HG03045 (cell line): Measurements from ENCODE around the gene MSRB1.
"Not testable (repeated sequence)": the region's sequence is repeated elsewhere in the genome, so short reads cannot be mapped to it uniquely, and the experiment has no call there.

Source experiments
- ATAC-seq: cut with Tn5 transposase; IDR thresholded peaks from one replicate; pipeline ENCODE4 v1.9.1; 2021; ENCODE audit warnings: mild to moderate bottlenecking, moderate library complexity; ENCODE audit not compliant: unreplicated experiment

The MSRB1 gene

DNA sequence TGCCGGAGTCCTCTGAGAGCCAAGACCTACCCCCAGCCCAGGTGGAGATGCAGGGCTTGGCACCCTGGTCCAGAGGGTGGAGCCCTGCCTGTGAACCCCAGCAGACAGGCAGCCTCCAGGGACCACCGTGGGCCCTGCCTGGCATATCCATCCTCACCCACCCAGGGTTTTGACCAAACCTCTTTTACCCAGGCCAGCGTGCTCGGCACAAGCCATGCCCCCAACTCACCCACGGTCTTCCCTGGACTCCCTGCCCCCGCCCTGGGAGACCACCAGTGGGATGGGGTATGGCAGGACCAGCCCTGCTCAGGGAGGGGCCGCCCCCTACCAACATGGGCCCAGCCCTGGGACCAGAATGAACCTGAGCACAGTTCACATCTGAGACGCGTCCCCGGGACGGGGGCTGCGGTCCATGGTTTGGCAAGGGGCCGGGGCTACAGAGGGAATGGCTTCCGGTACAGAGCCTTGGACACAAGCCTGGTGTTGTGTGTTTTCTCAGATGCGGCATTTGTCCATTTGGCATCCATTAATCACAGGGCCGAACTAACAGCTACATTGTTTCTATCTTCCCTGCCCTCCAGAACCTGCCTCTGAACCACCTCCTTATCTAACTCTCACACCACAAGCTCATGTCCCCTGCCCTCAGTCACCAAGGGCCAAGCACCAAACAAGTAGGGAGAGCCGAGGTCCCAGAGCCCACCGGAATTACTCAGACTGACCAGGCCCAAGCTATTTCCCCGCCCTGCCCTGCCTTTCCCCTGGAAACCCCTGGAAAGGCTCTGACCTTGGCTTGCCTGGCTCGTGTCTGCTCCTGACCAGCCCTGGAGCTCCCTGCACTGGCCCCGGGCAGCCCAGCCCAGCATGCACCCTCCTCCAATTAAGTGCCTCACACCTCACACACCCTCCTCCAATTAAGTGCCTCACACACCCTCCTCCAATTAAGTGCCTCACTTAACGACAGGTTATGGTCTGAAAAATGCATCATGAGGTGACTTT, 38.9 kb downstream of the MSRB1 start:
- no peak for ATAC-seq

DNA sequence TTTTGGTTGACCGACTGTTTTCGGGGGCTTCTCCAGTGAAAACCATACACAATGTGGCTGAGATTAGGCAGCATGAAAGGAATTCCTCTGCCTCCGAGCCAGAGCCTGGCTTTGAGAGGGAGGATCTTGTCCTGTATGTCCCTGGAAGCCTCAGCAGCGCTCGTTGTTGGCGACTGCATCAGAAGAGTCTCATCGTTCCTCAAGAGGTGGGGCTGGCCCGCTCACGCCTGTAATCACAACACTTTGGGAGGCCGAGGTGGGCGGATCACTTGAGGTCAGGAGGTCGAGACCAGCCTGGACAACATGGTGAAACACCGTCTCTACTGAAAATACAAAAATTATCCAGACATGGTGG, 39.8 kb downstream of the MSRB1 start:
- no peak for ATAC-seq

DNA sequence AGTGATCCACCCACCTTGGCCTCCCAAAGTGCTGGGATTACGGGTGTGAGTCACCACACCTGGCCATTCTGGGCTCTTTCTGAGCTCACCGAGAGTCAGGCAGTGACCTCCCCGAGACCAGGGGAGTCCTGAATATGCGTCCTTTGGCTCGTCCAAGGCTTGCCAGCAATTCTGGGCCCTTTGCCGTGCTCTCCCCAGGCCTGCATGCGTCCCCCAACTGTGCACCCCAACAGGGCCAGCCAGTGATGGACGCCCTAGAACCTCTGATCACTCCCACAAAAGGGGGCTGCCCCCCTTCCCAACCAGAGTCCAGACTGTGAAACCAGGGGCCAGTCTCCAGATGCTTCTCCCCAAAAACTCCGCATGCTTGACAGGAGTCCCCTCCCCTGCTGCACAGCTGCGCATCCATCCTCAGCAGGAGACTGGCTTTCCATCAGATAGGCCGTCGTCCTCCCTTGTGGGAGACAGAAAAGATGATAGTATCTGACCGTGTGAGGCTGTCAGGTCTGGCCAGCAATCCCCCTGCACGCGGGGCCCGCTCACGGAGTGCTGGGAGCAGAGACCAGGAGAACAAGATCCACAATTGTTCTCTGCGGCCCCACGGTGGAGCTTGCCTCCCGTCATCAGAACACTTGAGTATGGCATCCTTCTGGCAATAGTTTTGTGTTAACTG, 40.3 kb downstream of the MSRB1 start:
- no peak for ATAC-seq

DNA sequence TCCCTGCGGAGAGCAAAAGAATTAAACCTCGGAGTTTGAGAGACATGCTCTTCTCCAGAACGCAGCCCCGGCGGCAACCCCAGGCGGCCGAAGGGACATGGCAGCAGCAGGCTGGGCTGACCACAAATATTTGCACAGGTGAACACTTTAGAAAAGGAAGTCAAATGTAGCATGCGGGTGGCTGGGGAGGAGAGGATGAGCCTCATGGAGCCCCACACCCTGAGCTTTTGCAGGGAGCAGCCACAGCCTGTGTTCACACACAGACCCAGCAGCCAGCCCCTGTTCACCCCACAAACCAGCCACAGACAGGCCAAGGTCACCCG, 42.6 kb downstream of the MSRB1 start:
- ATAC-seq, result no peak

DNA sequence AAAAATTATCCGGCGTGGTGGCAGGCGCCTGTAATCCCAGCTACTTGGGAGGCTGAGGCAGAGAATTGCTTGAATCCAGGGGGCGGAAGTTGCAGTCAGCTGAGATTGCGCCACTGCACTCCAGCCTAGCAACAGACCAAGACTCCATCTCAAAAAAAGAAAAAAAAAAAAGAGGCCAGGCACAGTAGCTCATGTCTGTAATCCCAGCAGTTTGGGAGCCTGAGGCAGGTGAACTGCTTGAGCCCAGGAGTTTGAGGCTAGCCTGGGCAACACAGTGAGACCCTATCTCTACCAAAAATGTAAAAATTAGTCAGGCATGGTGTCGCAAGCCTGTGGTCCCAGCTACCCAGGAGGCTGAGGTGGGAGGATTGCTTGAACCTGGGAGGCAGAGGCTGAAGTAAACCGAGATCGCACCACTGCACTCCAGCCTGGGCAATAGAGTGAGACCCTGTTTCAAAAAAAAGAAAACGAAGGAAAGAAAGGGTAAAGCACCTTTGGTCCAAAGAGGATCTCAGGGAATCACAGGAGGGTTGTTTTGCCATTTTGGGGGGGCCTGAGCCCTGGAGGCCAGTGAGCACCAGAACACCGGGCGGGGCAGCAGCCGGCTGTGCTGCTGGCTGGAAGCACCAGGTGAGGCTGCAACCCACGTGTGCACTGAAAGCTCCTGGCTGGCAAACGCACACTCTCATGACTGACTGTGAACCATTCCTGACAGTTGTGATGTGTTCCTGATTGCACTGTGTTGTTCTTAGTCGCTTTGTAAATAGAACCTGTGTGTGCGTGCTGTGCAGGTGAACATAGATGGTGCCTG, 43.2 kb downstream of the MSRB1 start:
- ATAC-seq, result no peak

DNA sequence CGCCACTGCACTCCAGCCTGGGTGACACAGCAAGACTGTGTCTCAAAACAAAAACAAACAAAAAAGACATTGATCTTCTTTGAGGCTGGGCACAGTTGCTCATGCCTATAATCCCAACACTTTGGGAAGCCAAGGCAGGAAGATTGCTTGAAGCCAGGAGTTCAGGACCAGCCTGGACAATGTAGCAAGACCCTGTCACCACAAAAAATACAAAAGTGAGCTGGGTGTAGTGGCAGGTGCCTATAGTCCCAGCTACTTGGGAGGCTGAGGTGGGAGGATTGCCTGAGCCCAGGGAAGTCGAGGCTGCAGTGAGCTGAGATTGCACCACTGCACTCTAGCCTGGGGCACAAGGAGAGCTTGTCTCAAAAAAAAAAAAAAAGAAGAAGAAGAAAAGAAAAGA, 45.3 kb downstream of the MSRB1 start:
- not testable (repeated sequence) for ATAC-seq

DNA sequence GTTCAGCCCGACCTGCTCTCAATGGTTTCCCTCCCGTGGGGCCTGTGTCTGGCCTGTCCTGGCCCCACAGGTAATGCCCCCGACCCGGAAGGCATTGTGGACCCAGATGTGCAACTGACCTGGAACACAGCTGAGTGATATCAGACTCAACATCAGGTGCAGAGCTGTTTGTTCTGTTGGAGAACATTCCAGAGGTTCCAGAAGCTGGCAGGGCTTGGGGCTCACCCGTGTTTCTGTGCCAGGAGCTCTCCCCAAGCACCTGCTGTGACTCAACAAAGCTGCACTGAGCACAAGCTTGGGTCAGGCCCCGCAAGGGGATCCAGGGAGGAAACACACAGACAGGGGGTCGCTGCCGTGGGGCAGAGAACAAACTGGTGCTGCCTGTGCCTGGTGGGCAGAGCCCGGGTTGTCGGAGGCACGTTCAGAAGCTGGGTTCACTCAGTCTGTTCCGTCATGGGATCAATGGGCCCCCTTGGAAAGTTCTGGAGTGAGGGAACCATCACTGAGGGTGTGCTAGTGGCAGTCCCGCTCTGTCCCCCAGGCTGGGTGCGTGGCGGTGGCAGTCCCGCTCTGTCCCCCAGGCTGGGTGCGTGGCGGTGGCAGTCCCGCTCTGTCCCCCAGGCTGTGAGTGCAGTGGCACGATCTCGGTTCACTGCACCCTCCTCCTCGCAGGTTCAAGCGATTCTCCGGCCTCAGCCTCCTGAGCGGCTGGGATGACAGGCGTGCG, 46.9 kb downstream of the MSRB1 start:
- ATAC-seq, result no peak

DNA sequence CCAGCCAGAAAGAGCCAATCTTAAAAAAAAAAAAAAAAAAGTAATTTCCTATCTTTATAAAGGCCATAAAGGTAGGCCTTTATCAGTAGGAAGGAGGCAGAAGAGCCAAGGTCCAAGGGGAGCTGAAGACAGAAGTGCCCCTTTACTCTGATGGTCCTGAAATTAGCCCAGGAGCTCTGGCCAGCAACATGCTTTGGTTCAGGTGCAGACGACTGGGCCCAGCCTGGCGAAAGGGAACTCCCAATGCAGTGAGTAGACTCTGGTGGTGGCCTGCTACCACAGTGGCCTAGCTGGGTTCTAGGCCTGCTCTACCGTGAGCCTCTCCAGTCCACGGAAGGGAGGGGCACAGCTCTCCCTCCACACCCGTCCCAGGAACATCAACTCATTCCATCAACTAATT, 47.9 kb downstream of the MSRB1 start:
- ATAC-seq, result no peak

DNA sequence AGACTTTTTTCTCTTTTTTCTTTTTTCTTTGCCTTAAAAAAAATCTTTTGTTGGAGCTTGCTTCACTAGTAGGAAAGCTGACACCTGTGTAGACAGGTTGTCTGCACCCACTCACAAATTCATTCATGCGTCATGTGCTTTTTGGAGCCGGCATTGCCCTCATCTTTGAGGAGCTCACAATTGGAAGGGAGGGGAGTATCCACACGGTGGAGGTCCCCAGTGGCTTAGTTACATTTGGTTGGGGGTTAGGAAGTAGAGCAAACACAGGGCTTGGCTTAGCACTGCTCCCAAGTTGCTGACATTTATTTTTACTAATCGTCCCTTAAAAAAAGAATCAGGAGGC, 52.3 kb downstream of the MSRB1 start:
- ATAC-seq, result no peak

DNA sequence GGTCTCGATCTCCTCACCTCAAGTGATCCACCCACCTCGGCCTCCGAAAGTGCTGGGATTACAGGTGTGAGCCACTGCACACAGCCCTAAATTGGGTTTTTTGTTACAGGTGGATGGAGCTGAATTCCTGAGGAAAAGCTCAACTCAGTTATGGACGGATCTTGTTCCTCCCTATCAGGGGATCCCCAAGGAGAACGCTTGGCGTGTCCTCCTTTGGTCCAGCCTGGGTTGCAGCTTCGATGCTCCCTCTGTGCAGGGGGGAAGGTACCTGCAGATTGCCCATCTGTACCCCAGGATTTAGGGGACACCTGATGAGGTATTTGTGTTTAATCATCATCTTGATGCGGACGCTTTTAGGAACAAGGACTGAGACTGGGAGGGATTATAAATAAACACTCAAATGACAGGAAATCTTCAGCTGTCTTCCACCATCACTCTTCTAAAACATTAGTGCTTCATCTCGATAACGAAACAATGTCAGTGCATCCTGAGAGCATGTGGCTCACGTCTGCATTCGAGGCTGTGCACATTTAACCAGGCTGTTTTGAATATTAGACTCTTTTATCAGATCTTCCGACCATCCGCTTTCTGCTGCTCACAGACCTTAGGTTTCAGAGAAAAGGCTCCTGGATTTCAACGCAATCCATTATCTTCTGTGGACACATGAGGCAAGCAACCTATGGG, 52.8 kb downstream of the MSRB1 start:
- ATAC-seq, result no peak
